ENCODE results near the gene RIT2. TPM values are rescaled to one million over a fixed set of nuclear protein-coding genes. Genes with fewer than 3 reads are reported as not detected.
"Not testable (repeated sequence)": the region's sequence is repeated elsewhere in the genome, so short reads cannot be mapped to it uniquely, and the experiment has no call there.

The RIT2 gene
- total RNA-seq, 4 donors from 2014 or later, result not detected

- no peak for DNase-seq (ENCODE audit: low spot score in 2 of 2)
- intact Hi-C loops (cut with DNase I; ENCODE audit: low total_unique reads), result no loop called here
- TF ChIP-seq, protein P1, sequence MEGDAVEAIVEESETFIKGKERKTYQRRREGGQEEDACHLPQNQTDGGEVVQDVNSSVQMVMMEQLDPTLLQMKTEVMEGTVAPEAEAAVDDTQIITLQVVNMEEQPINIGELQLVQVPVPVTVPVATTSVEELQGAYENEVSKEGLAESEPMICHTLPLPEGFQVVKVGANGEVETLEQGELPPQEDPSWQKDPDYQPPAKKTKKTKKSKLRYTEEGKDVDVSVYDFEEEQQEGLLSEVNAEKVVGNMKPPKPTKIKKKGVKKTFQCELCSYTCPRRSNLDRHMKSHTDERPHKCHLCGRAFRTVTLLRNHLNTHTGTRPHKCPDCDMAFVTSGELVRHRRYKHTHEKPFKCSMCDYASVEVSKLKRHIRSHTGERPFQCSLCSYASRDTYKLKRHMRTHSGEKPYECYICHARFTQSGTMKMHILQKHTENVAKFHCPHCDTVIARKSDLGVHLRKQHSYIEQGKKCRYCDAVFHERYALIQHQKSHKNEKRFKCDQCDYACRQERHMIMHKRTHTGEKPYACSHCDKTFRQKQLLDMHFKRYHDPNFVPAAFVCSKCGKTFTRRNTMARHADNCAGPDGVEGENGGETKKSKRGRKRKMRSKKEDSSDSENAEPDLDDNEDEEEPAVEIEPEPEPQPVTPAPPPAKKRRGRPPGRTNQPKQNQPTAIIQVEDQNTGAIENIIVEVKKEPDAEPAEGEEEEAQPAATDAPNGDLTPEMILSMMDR (IDR thresholded peaks at IDR 0.05), result no peak
- TF ChIP-seq POLR2A (IDR thresholded peaks at IDR 0.05), result no peak
- no peak overlapping the region for H3K4me3 ChIP-seq (ENCODE audit: low read depth, poor library complexity, severe bottlenecking)
These were observed 373.0 kb downstream of the RIT2 start for GRCh38 chr18:42742474-42742873.

DNA sequence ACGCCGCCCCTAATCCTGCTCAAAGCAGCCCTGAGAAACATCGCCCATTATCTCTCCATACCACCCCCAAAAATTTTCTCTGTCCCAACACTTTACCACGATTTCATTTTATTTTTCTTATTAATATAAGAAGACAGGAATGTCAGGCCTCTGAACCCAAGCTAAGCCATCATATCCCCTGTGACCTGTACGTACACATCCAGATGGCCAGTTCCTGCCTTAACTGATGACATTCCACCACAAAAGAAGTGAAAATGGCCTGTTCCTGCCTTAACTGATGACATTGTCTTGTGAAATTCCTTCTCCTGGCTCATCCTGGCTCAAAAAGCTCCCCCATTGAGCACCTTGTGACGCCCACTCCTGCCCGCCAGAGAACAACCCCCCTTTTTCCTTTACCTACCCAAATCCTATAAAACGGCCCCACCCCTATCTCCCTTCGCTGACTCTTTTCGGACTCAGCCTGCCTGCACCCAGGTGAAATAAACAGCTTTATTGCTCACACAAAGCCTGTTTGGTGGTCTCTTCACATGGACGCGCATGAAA lies 373.6 kb downstream of the RIT2 start:
- DNase-seq (ENCODE audit: low spot score in 2 of 2); intact Hi-C loops (cut with DNase I; ENCODE audit: low total_unique reads); H3K4me3 ChIP-seq (ENCODE audit: low read depth, poor library complexity, severe bottlenecking): not testable (repeated sequence)
- 87 to 90% methylated on average over 12 of the region's 12 CpGs for WGBS, 2 donors

GRCh38 chr18:42741299-42741698 lies 374.2 kb downstream of the RIT2 start:
- WGBS, 2 donors, result 75 to 79% methylated on average over 2 of the region's 2 CpGs
- DNase-seq (ENCODE audit: low spot score in 2 of 2); H3K4me3 ChIP-seq (ENCODE audit: low read depth, poor library complexity, severe bottlenecking); intact Hi-C loops (cut with DNase I; ENCODE audit: low total_unique reads): not testable (repeated sequence)

- DNase-seq (ENCODE audit: low spot score in 2 of 2), result no peak
- H3K4me3 ChIP-seq (ENCODE audit: low read depth, poor library complexity, severe bottlenecking), result no peak overlapping the region
- 36 to 37% methylated on average over 1 of the region's 1 CpG for WGBS, 2 donors
- TF ChIP-seq POLR2A (IDR thresholded peaks at IDR 0.05), result no peak
- TF ChIP-seq, protein P1 (IDR thresholded peaks at IDR 0.05), result no peak
- intact Hi-C loops (cut with DNase I; ENCODE audit: low total_unique reads), result no loop called here
These were observed 379.4 kb downstream of the RIT2 start for GRCh38 chr18:42736074-42736473.

- intact Hi-C loops (cut with DNase I; ENCODE audit: low total_unique reads), result no loop called here
- TF ChIP-seq, protein P1 (IDR thresholded peaks at IDR 0.05), result no peak
- TF ChIP-seq POLR2A (IDR thresholded peaks at IDR 0.05), result no peak
- no peak overlapping the region for H3K4me3 ChIP-seq (ENCODE audit: low read depth, poor library complexity, severe bottlenecking)
- no peak for DNase-seq (ENCODE audit: low spot score in 2 of 2)
- 88 to 90% methylated on average over 3 of the region's 3 CpGs for WGBS, 2 donors
These were observed 381.0 kb downstream of the RIT2 start for GRCh38 chr18:42734520-42734919.

GRCh38 chr18:42730272-42730671 lies 385.2 kb downstream of the RIT2 start:
- intact Hi-C loops (cut with DNase I; ENCODE audit: low total_unique reads), result no loop called here
- TF ChIP-seq POLR2A (IDR thresholded peaks at IDR 0.05), result no peak
- TF ChIP-seq, protein P1 (IDR thresholded peaks at IDR 0.05), result no peak
- no peak for DNase-seq (ENCODE audit: low spot score in 2 of 2)
- H3K4me3 ChIP-seq (ENCODE audit: low read depth, poor library complexity, severe bottlenecking), result no peak overlapping the region
- 50 to 71% methylated on average over 1 of the region's 1 CpG for WGBS, 2 donors

DNA sequence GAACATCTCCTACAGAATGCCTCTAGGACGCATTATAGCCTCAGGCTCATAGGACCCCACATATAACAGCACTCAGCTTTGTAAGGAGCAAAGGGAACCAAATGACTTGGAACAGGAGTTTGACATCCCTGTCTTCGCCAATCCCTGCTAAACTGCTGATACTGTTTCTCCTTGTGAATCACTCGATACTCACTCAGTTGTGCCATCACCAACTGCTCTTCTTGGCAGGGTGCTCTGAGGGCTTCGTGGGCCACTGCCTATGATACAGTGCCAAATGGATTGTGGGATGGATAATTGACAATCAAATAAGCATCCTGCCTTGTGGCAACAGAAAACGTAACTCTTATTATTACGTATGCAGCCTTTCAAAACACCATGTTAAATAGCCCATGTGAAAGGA lies 396.3 kb downstream of the RIT2 start:
- no peak overlapping the region for H3K4me3 ChIP-seq (ENCODE audit: low read depth, poor library complexity, severe bottlenecking)
- 64 to 73% methylated on average over 6 of the region's 6 CpGs for WGBS, 2 donors
- intact Hi-C loops (cut with DNase I; ENCODE audit: low total_unique reads), result no loop called here
- no peak for DNase-seq (ENCODE audit: low spot score in 2 of 2)
- no peak for TF ChIP-seq POLR2A (IDR thresholded peaks at IDR 0.05)
- TF ChIP-seq, protein P1 (IDR thresholded peaks at IDR 0.05), result no peak
